MM.1S (cell line): ENCODE measurements around the gene SH2D7.

Experiments
- CTCF ChIP-seq: fragments of 300-600 bp; sonication (generic); IDR thresholded peaks from 2 replicates; pipeline ENCODE4 v1.5.1; 2016; ENCODE audit warnings: antibody characterized with exemption, low read length, mixed read lengths
- EZH2 ChIP-seq: fragments of 300-600 bp; sonication (generic); optimal IDR thresholded peaks from 2 replicates; pipeline ENCODE3; 2017; ENCODE audit warnings: low read depth, mild to moderate bottlenecking, antibody characterized with exemption, low read length, mixed read lengths
- EZH2phosphoT487 ChIP-seq: fragments of 300-600 bp; sonication (generic); IDR thresholded peaks from 2 replicates; pipeline ENCODE4 v1.6.1; 2018; ENCODE audit warnings: antibody characterized with exemption, low read length

GRCh38 chr15:78083687-78084448, 8.5 kb upstream of the SH2D7 start:
- no peak for TF ChIP-seq CTCF
- TF ChIP-seq EZH2phosphoT487 = no peak
- TF ChIP-seq EZH2 = no peak
